SH-SY5Y (cell line): Measurements from ENCODE around the gene GRIN2B.

ENCODE experiments used
- GATA2 ChIP-seq: IDR thresholded peaks from 2 replicates; pipeline ENCODE4 v1.6.1; 2011; ENCODE audit warnings: mild to moderate bottlenecking, low read depth, low read length
- GATA3 ChIP-seq: IDR thresholded peaks from 2 replicates; pipeline ENCODE4 v1.6.1; 2011; ENCODE audit warnings: low read depth, mild to moderate bottlenecking, low read length, moderate library complexity

Gene GRIN2B

DNA sequence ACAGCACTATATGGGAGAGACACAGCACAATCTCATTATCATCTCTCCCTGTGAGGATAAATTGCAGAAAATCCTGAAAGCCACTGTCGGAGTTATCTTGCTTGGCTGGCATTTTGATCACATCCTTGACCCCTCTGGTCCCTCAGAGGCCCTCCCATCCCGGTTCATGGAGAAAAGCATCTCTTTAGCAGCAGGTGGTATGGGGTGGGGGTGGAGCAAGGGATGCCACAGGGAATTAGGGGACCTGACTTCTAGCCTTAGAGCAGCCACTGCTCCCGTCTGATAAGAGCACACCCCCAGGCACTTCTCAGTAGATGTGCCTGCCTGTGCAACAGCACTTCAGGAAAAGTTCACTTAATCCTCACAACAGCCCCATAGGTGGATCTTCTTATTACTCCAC is 38.6 kb downstream of the GRIN2B start:
- no peak for TF ChIP-seq GATA3
- no peak for TF ChIP-seq GATA2

DNA sequence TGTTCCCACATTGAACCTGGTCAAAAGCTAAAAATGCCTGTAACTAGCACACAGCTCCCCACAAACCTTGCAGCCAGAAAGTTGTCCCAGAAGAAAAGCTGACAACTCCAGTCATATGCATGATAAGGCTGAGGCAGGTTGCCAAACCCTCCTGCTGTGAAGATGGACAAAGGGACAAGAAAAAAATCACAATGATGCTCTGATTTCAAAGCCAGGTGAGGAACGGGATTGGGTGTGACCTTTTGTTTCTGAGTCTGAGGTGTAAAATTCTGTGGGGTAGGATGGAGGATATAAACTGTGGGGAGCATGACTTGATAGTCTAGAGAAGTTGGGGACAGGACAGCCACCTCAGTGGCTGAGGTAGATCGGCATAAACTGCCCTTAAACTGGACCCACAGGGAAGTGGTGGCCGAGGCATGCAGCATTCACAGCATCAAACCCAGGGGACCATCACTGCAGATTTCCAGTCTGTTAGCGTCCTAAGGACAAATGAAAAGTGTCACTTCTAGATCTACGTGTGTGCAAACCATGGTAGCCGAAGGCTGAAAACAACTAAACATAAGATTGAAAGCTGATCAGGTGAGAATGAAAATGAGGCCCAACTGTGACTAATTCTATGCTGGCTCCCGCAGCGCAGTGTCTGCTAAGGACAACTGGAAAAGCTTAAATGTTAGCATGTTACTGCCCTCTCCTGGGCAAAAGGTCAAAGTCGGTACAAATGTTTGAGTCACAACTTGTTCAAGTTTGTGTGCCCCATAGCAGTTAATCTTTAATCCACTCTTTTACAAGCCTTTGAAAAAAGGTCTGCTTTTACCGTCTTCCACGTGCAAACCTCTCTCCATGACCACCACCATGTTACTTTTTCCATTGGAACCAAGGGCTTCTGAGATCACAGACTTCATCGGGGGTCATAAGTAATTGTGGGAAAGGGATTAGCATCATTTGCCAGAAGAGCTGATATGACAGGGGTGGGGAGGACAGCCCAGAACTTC is 39.8 kb downstream of the GRIN2B start:
- TF ChIP-seq GATA3: no peak
- no peak for TF ChIP-seq GATA2

DNA sequence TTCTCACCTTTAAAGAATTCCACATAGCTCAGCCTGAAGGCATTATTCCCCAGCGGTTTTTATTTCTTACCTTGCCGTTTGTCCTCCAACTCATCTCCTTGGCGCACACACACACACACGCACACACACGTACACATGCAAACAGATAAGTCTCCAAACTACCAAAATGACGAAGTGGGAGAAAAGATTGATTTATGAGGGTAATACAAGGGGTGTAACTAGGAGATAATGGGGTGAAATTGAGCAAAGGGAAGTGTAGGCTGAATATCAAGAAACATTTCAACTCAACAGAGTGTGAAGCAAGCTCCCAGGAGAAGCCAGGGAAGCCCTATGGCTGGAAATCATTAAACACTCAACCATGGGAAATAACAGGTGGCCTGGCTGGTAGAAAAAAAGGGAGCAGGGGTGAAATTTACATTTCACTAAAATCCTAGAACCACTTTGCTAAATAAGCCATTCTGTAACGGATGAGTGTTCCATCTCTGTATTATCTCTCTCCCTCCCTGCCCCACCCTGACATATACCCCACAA is 41.0 kb downstream of the GRIN2B start:
- no peak for TF ChIP-seq GATA2

DNA sequence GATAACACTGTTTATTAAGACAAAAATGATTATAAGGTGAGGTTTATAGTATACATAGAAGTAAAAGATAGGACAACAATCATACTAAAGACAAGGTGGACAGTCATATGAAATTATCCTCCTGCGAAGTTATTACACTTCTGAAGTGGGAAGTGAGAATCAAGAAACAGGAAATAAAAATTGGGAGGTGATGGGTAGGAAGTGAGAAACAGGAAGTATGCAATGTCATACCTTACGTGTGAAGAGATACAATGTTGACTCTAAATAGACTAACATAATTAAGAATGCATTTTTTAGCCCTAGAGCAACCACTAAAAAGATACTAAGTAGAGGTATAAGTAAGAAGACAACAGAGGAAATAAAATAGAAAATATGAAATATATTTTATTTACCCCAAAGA is 43.7 kb downstream of the GRIN2B start:
- TF ChIP-seq GATA3: no peak

DNA sequence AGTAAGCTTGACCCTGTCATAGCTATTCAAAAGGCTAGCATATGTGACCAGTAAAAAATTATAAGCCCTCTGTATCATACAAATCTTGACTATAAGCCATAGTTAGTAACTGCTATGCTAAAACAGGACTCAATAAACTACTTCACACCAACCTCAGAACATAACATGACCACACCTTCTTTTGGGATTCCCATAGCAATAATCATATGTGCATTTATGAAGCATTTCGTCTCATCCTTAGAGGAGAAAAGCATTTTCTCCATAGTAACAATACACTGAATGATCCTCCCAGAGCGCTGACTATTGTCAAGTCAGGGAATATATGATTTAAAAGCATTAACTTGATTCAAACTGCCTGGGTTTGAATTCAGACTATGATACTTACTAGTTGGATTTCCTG is 46.2 kb downstream of the GRIN2B start:
- no peak for TF ChIP-seq GATA2
- TF ChIP-seq GATA3: no peak
